ENCODE data around the gene PRDX3. TPM values are rescaled to one million over a fixed set of nuclear protein-coding genes. Genes with fewer than 3 reads are reported as not detected.

PRDX3 gene
- total RNA-seq, 1 donor = 222 TPM

DNA sequence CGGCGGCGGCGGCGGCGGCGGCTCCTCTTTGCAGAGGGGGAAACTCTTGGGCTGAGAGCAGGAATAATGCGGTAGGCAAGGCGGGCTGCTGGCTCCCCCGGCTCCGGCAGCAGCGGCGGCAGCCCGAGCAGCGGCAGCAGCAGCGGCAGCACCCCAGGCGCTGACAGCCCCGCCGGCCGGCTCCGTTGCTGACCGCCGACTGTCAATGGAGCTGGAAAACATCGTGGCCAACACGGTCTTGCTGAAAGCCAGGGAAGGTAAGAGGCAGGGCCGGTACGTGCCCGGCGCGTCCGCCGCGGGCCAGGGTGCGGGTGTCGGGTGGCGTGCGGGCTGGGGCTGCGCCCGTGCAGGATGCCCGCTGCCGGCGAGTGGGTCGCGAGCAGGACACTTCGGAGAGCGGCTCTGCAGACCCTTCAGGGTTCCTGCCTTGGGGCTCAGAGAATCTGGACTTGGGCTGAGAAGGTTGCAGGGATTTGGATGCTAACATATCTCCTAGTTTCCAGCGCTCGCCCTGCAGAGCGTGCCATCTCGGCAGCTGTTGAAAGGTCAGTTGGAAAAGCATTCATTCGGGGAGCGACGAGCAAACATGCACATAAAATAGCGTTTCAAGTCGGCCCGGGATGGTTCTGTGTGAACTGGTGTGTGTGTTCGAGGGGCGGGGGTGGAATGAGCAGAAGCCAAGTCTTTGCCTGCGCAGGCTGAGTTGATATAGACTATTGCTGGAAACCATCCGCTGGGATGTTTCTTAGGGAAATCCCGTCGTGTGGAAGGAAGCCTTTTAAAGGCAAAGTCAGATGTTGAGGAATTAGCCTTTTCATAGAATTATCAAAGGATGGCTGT, 29.3 kb upstream of the PRDX3 start:
- peak; percentile 69 for DNase-seq (ENCODE audit: low read depth)
- peak overlapping the region; percentile 99 for H3K4me3 ChIP-seq (ENCODE audit: low read depth, low read length)
- TF ChIP-seq, protein P1, sequence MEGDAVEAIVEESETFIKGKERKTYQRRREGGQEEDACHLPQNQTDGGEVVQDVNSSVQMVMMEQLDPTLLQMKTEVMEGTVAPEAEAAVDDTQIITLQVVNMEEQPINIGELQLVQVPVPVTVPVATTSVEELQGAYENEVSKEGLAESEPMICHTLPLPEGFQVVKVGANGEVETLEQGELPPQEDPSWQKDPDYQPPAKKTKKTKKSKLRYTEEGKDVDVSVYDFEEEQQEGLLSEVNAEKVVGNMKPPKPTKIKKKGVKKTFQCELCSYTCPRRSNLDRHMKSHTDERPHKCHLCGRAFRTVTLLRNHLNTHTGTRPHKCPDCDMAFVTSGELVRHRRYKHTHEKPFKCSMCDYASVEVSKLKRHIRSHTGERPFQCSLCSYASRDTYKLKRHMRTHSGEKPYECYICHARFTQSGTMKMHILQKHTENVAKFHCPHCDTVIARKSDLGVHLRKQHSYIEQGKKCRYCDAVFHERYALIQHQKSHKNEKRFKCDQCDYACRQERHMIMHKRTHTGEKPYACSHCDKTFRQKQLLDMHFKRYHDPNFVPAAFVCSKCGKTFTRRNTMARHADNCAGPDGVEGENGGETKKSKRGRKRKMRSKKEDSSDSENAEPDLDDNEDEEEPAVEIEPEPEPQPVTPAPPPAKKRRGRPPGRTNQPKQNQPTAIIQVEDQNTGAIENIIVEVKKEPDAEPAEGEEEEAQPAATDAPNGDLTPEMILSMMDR (IDR thresholded peaks at IDR 0.05; ENCODE audit: insufficient read depth, low read depth, low read length) = no peak

DNA sequence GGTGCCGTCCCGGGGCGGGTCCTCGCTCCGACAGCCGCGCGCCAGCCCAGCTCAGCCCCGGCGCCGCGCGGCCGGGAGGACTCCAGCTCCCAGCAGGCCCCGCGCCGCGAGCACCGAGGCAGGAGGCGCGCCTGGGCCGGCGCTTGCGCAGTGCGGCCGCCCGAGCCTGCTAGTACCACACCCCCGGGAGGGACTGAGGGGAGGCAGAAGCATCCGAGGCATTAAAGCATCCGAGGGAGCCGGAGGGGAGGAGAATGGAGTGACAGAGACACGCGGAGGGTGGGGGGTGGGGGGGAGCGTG, 28.7 kb upstream of the PRDX3 start, which contains the start of gene GRK5:
Gene GRK5 (plus strand): TSS at position 206 of the 301 bp plus-strand sequence. CDS start 347 bp downstream, outside the sequence.
- H3K4me3 ChIP-seq (ENCODE audit: low read depth, low read length) = peak within 1 kb of the TSS; percentile 99
- peak; percentile 99 for DNase-seq (ENCODE audit: low read depth)
- TF ChIP-seq, protein P1 (IDR thresholded peaks at IDR 0.05; ENCODE audit: insufficient read depth, low read depth, low read length) = no peak

DNA sequence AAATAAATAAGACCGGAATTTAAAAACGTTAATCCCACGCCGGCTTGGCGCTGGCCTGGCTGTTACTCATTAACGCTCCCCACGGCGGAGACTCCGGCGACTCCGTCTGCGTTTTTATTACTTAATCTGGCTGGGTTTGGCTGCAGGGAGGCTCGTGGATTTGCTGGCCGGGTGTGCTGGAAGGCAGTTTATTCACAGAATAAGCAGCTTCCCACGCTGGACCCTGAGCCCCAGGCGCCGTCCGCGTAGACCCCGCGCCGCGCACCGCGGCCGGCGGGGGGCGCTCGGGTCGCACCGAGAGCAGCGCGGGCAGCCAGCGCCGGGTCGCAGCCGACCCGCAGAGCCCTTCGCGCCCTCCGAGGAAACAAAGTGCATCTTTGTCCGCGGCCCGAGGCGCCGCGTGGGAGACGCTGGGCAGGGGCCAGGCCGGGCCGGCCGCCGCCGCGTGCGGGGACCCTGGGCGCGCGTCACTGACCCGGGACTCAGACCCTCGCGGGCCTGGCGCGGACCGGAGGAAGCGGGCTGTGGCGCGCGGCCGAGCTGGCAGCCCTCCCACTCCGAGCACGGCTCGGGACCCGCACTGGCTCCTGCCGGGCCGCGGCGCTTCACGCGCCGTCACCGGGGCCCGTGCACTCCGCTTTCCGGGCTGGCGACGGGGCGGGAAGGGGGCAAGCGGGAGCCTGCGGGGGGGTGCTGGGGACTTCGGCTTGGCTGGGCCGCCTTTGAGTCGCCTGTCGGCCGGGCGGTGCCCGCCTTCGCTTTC, 28.2 kb upstream of the PRDX3 start:
- H3K4me3 ChIP-seq (ENCODE audit: low read depth, low read length) = peak overlapping the region; percentile 61
- TF ChIP-seq, protein P1 (IDR thresholded peaks at IDR 0.05; ENCODE audit: insufficient read depth, low read depth, low read length) = peak; percentile 54
- DNase-seq (ENCODE audit: low read depth) = peak; percentile 88

DNA sequence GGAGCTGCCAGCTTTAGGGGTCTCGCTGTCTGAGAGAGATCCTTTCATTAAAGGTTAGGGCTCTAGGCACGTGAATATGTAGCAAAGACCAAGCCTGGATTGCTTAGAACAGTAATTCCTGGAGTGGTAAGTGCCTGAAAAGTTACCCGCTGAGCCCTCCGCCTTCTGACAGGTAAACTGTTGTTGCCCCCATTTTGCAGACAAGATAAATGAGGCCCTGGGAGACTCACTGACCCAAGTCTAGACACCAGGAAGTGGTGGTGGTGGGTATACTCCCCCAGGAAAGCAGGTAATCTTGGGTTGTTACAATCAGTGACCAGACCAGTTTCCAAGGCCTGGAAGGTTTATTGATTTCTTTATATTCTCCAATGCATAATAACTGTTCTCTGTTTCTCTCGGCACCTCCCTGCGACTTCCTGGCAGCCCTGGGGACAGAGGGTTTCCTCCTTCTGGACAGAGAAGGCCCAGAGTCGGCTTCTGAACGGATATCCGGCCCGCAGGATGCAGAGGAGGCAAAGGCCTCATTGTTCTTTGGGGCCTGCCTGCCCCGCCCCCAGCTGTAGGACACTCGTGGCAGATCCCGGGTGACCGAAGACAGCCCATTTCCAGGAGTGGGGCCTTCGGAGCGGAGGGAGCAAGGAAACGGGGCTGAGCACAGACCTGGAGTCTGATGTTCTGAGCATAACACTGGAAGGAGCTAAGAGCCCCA, 27.4 kb upstream of the PRDX3 start:
- peak overlapping the region; percentile 61 for H3K4me3 ChIP-seq (ENCODE audit: low read depth, low read length)
- DNase-seq (ENCODE audit: low read depth) = no peak
- TF ChIP-seq, protein P1 (IDR thresholded peaks at IDR 0.05; ENCODE audit: insufficient read depth, low read depth, low read length) = no peak

DNA sequence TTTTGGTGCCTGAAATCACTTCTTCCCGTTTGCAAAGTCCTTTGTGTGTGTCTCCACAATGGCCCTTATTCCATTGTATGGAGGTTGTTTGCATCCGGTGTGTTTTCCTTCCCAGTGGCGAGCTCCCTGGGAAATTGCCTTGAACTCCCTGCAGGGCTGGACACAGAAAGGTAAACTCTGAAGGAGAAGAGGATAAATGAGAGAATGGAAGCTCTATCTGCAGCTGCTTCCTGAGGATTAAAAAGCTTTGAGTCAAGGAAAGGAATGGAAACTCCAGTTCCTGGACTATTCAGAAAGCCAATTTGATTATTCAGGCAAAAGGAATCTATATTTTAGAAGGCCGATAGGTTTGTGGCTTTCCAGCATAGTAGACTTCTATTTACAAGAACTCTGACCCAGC, 24.4 kb upstream of the PRDX3 start:
- TF ChIP-seq, protein P1 (IDR thresholded peaks at IDR 0.05; ENCODE audit: insufficient read depth, low read depth, low read length) = no peak
- no peak overlapping the region for H3K4me3 ChIP-seq (ENCODE audit: low read depth, low read length)
- peak; percentile 80 for DNase-seq (ENCODE audit: low read depth)

DNA sequence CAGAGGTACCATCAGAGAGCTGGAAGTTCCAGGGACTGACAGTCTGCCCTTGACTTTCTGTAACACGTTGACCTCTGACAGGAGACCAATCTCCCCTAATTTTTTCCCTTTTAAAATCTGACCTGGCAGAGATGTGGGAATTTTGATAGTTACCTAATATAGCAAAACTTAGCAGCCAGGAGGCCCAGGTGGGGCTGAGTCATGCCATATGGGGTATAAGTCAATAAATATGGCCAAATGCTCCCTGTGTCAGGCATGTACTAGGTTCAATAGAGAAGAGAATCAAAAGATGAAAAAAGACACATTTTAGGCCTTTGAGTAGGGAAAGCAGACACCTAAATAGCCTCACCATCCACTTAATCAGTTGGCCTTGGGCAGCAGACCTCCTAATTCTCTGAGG, 22.6 kb upstream of the PRDX3 start:
- H3K4me3 ChIP-seq (ENCODE audit: low read depth, low read length) = no peak overlapping the region
- DNase-seq (ENCODE audit: low read depth) = no peak
- TF ChIP-seq, protein P1 (IDR thresholded peaks at IDR 0.05; ENCODE audit: insufficient read depth, low read depth, low read length) = no peak
